WTC11 (cell line): ENCODE results near the gene LARGE1.

Experiments
- CREM ChIP-seq: sonication (generic); formaldehyde crosslinking; IDR thresholded peaks from 2 replicates; pipeline ENCODE4 v1.8.1; 2022; ENCODE audit warnings: mild to moderate bottlenecking, missing genetic modification reagents, moderate library complexity
- FOXJ3 ChIP-seq: sonication (generic); formaldehyde crosslinking; IDR thresholded peaks from 2 replicates; pipeline ENCODE4 v1.9.0; 2021; ENCODE audit warnings: missing genetic modification reagents, mild to moderate bottlenecking, borderline replicate concordance
- JUN ChIP-seq: sonication (generic); formaldehyde crosslinking; IDR thresholded peaks from 2 replicates; pipeline ENCODE4 v1.8.0; 2023; ENCODE audit warnings: mild to moderate bottlenecking, missing genetic modification reagents
- KAT7 ChIP-seq: sonication (generic); formaldehyde crosslinking; IDR thresholded peaks from 2 replicates; pipeline ENCODE4 v1.8.1; 2023; ENCODE audit warnings: missing genetic modification reagents, mild to moderate bottlenecking, borderline replicate concordance
- ZNF263 ChIP-seq: sonication (generic); formaldehyde crosslinking; IDR thresholded peaks from 2 replicates; pipeline ENCODE4 v1.8.1; 2022; ENCODE audit warnings: low read depth, mild to moderate bottlenecking, moderate library complexity, missing genetic modification reagents
- TF ChIP-seq, protein P1 (sequence below): fragments of 200-600 bp; IDR thresholded peaks from 2 replicates; pipeline ENCODE4 v1.8.0; 2022; ENCODE audit warnings: antibody characterized with exemption
- TF ChIP-seq, protein P2 (sequence below): sonication (generic); formaldehyde crosslinking; IDR thresholded peaks from 2 replicates; pipeline ENCODE4 v1.8.1; 2022; ENCODE audit warnings: mild to moderate bottlenecking, moderate library complexity, missing genetic modification reagents
- TF ChIP-seq, protein P3 (sequence below): sonication (generic); formaldehyde crosslinking; conservative IDR thresholded peaks from 2 replicates; pipeline ENCODE4 v1.8.1; 2022; ENCODE audit warnings: mild to moderate bottlenecking, missing genetic modification reagents
- TF ChIP-seq, protein P4 (sequence below): sonication (generic); formaldehyde crosslinking; IDR thresholded peaks from 2 replicates; pipeline ENCODE4 v1.8.0; 2022; ENCODE audit warnings: missing genetic modification reagents

DNA sequence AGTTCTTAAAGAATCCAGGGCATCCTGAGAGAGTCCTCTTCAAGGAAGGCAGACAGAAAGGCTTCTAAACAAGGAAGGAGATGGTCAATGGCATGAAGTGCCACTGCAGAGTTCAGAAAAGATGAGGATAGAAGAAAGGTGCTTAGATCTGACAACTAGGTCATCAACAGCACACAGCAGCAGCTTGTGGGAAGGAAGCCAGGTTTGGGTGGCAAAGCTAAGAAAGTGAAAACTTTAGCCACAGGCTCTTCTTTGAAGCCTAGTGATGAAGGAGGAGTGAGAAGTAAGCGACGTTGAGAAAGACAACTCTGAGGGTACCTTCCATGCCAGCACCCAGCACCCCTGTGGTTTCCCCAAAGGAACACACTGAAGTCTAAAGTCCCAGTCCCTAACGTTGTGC lies 92.0 kb downstream of the LARGE1 start:
- no peak for TF ChIP-seq JUN (CRISPR knock-in tag)
- TF ChIP-seq ZNF263 (CRISPR knock-in tag): no peak
- TF ChIP-seq, protein P1, sequence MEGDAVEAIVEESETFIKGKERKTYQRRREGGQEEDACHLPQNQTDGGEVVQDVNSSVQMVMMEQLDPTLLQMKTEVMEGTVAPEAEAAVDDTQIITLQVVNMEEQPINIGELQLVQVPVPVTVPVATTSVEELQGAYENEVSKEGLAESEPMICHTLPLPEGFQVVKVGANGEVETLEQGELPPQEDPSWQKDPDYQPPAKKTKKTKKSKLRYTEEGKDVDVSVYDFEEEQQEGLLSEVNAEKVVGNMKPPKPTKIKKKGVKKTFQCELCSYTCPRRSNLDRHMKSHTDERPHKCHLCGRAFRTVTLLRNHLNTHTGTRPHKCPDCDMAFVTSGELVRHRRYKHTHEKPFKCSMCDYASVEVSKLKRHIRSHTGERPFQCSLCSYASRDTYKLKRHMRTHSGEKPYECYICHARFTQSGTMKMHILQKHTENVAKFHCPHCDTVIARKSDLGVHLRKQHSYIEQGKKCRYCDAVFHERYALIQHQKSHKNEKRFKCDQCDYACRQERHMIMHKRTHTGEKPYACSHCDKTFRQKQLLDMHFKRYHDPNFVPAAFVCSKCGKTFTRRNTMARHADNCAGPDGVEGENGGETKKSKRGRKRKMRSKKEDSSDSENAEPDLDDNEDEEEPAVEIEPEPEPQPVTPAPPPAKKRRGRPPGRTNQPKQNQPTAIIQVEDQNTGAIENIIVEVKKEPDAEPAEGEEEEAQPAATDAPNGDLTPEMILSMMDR: no peak
- no peak for TF ChIP-seq CREM
- TF ChIP-seq, protein P2, sequence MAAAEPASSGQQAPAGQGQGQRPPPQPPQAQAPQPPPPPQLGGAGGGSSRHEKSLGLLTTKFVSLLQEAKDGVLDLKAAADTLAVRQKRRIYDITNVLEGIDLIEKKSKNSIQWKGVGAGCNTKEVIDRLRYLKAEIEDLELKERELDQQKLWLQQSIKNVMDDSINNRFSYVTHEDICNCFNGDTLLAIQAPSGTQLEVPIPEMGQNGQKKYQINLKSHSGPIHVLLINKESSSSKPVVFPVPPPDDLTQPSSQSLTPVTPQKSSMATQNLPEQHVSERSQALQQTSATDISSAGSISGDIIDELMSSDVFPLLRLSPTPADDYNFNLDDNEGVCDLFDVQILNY (CRISPR knock-in tag): no peak
- no peak for TF ChIP-seq KAT7 (CRISPR knock-in tag)
- TF ChIP-seq, protein P3, sequence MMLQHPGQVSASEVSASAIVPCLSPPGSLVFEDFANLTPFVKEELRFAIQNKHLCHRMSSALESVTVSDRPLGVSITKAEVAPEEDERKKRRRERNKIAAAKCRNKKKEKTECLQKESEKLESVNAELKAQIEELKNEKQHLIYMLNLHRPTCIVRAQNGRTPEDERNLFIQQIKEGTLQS (CRISPR knock-in tag): no peak
- TF ChIP-seq, protein P4, sequence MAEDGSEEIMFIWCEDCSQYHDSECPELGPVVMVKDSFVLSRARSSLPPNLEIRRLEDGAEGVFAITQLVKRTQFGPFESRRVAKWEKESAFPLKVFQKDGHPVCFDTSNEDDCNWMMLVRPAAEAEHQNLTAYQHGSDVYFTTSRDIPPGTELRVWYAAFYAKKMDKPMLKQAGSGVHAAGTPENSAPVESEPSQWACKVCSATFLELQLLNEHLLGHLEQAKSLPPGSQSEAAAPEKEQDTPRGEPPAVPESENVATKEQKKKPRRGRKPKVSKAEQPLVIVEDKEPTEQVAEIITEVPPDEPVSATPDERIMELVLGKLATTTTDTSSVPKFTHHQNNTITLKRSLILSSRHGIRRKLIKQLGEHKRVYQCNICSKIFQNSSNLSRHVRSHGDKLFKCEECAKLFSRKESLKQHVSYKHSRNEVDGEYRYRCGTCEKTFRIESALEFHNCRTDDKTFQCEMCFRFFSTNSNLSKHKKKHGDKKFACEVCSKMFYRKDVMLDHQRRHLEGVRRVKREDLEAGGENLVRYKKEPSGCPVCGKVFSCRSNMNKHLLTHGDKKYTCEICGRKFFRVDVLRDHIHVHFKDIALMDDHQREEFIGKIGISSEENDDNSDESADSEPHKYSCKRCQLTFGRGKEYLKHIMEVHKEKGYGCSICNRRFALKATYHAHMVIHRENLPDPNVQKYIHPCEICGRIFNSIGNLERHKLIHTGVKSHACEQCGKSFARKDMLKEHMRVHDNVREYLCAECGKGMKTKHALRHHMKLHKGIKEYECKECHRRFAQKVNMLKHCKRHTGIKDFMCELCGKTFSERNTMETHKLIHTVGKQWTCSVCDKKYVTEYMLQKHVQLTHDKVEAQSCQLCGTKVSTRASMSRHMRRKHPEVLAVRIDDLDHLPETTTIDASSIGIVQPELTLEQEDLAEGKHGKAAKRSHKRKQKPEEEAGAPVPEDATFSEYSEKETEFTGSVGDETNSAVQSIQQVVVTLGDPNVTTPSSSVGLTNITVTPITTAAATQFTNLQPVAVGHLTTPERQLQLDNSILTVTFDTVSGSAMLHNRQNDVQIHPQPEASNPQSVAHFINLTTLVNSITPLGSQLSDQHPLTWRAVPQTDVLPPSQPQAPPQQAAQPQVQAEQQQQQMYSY (CRISPR knock-in tag): no peak
- no peak for TF ChIP-seq FOXJ3 (CRISPR knock-in tag)
